WTC11 (cell line): Measurements from ENCODE around the gene NEK7.

Source experiments
- CBFB ChIP-seq: sonication (generic); formaldehyde crosslinking; IDR thresholded peaks from 2 replicates; pipeline ENCODE4 v1.8.1; 2022; ENCODE audit warnings: mild to moderate bottlenecking, low read depth, missing genetic modification reagents
- CREB1 ChIP-seq: sonication (generic); formaldehyde crosslinking; IDR thresholded peaks from 2 replicates; pipeline ENCODE4 v1.8.0; 2023; ENCODE audit warnings: mild to moderate bottlenecking, missing genetic modification reagents
- SMAD3 ChIP-seq: sonication (generic); formaldehyde crosslinking; IDR thresholded peaks from 2 replicates; pipeline ENCODE4 v1.8.0; 2022; ENCODE audit warnings: missing genetic modification reagents, mild to moderate bottlenecking, borderline replicate concordance
- ZNF138 ChIP-seq: sonication (generic); formaldehyde crosslinking; conservative IDR thresholded peaks from 2 replicates; pipeline ENCODE4 v1.8.1; 2022; ENCODE audit warnings: mild to moderate bottlenecking, moderate library complexity, missing genetic modification reagents
- TF ChIP-seq, protein P1 (sequence below): fragments of 200-600 bp; IDR thresholded peaks from 2 replicates; pipeline ENCODE4 v1.8.0; 2022; ENCODE audit warnings: antibody characterized with exemption
- TF ChIP-seq, protein P2 (sequence below): sonication (generic); formaldehyde crosslinking; IDR thresholded peaks from 2 replicates; pipeline ENCODE4 v1.8.0; 2022; ENCODE audit warnings: mild to moderate bottlenecking, missing genetic modification reagents
- TF ChIP-seq, protein P3 (sequence below): sonication (generic); formaldehyde crosslinking; IDR thresholded peaks from 2 replicates; pipeline ENCODE4 v1.8.1; 2022; ENCODE audit warnings: mild to moderate bottlenecking, missing genetic modification reagents, moderate library complexity, borderline replicate concordance

GRCh38 chr1:198275597-198275996, 118.8 kb downstream of the NEK7 start:
- TF ChIP-seq CREB1 (CRISPR knock-in tag): no peak
- TF ChIP-seq, protein P1, sequence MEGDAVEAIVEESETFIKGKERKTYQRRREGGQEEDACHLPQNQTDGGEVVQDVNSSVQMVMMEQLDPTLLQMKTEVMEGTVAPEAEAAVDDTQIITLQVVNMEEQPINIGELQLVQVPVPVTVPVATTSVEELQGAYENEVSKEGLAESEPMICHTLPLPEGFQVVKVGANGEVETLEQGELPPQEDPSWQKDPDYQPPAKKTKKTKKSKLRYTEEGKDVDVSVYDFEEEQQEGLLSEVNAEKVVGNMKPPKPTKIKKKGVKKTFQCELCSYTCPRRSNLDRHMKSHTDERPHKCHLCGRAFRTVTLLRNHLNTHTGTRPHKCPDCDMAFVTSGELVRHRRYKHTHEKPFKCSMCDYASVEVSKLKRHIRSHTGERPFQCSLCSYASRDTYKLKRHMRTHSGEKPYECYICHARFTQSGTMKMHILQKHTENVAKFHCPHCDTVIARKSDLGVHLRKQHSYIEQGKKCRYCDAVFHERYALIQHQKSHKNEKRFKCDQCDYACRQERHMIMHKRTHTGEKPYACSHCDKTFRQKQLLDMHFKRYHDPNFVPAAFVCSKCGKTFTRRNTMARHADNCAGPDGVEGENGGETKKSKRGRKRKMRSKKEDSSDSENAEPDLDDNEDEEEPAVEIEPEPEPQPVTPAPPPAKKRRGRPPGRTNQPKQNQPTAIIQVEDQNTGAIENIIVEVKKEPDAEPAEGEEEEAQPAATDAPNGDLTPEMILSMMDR: no peak
- no peak for TF ChIP-seq CBFB
- TF ChIP-seq, protein P2, sequence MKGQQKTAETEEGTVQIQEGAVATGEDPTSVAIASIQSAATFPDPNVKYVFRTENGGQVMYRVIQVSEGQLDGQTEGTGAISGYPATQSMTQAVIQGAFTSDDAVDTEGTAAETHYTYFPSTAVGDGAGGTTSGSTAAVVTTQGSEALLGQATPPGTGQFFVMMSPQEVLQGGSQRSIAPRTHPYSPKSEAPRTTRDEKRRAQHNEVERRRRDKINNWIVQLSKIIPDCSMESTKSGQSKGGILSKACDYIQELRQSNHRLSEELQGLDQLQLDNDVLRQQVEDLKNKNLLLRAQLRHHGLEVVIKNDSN: no peak
- TF ChIP-seq ZNF138: no peak
- TF ChIP-seq SMAD3 (CRISPR knock-in tag): no peak
- TF ChIP-seq, protein P3, sequence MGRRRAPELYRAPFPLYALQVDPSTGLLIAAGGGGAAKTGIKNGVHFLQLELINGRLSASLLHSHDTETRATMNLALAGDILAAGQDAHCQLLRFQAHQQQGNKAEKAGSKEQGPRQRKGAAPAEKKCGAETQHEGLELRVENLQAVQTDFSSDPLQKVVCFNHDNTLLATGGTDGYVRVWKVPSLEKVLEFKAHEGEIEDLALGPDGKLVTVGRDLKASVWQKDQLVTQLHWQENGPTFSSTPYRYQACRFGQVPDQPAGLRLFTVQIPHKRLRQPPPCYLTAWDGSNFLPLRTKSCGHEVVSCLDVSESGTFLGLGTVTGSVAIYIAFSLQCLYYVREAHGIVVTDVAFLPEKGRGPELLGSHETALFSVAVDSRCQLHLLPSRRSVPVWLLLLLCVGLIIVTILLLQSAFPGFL (CRISPR knock-in tag): no peak
